GM18519 (cell line): ENCODE results near the gene ARHGAP4.

Source experiments
- ATAC-seq: cut with Tn5 transposase; IDR thresholded peaks from one replicate; pipeline ENCODE4 v1.9.1; 2021; ENCODE audit warnings: mild to moderate bottlenecking, moderate library complexity; ENCODE audit not compliant: unreplicated experiment, low FRiP score

ARHGAP4 gene

DNA sequence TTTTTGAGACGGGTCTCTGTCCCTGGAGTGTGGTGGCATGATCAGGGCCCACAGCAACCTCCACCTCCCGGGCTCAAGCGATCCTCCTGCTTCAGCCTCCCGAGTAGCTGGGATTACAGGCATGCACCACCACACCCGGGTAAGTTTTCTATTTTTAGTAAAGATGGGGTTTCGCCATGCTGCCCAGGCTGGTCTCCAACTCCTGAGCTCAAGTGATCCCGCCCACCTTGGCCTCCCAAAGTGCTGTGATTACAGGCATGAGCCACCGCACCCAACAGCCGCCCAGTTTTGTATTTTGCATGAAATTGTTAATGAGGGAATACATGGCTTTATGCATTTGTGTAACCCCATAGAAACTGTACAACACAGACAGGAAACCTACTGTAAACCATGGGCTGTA is 2.8 kb upstream of the ARHGAP4 start:
- ATAC-seq: no peak

DNA sequence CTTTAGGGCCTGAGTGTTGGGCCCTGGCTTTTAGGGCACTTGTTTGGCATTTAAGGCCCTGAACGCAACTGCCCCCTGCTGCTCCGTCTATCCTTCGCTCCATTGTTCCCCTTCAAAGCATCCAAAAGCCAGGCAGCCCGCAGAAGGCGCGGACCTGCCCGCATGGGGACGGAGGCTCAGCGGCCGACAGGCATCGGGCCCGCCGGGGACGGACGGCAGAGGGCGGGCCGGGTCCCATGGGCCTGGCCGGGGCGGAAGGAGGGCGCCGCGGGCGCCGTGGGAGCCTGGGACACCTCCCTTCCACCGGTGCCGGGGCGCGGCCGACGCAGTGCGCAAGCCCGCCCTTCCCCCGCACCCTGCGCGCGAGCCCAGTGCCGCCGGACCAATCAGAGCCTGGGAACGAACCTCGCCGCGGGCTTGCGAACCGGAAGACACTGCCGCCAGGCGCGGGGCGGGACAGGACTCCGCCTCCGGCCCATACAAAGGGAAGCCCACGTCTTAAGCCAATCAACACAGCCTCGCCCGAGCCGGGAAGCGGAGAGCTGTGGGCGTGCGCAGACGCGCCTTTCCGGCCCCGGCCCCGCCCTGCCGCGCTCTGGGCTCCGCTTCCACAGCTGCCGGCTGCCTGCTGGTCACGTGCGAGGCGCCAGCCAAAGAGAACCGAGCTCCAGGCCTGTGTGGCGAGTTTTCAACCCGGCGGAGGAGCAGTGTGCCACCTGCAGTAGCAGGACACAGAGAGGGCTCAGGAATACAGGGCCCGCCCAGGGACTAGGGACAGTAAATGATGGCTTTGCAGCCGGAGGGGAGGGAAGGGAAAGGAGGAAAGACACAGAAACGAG is 2.1 kb upstream of the ARHGAP4 start:
- peak; percentile 65 for ATAC-seq

- no peak for ATAC-seq
Observed at GRCh38 chrX:153927672-153927921, 1.5 kb upstream of the ARHGAP4 start.

DNA sequence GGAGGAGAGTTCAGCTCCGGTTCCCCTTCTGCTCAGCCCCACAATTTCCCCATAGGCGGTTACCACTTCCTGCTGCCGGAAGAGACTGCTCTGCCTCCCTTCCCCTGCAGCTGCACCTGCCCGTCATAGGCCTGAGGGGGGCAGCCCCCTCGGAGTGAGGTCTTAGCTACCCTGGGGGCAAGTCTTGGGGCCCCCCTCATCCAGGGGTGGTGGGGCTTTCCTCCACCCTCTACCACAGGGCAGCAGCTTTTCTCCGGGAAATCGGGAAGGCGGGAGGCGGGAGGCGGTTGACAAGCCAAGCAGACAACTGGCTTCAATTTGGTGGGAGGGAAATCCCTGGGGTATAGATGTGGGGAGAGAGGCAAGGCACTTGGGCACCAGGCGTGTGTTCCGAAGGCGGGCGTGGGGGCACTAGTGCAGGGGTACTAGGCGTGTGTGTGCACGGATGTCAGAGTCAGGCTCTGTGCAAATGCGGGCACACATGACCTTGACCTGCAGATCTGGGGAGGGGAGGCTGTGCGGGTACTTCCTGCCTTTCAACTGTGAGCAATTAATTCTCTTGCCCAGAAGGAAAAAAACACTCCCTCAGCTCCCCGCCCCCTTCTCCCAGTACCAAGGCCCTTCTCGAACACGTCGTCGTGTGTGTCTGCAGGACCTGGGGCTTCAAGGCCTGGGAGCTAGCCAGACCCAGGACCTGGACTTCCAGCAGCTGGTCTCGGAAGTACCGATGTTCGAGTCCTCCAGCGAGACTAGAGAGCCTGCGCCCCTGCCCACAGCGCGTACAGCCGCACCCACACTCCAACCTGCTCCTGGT is 1.0 kb upstream of the ARHGAP4 start:
- ATAC-seq: no peak

- no peak for ATAC-seq
Observed at GRCh38 chrX:153926552-153926857, 441 bp upstream of the ARHGAP4 start.

- no peak for ATAC-seq
Observed at GRCh38 chrX:153925387-153925738, 701 bp downstream of the ARHGAP4 start.

- ATAC-seq: no peak
Observed at GRCh38 chrX:153924149-153924861, 1.8 kb downstream of the ARHGAP4 start.

- ATAC-seq: no peak
Observed at GRCh38 chrX:153922932-153923857, 2.9 kb downstream of the ARHGAP4 start.

DNA sequence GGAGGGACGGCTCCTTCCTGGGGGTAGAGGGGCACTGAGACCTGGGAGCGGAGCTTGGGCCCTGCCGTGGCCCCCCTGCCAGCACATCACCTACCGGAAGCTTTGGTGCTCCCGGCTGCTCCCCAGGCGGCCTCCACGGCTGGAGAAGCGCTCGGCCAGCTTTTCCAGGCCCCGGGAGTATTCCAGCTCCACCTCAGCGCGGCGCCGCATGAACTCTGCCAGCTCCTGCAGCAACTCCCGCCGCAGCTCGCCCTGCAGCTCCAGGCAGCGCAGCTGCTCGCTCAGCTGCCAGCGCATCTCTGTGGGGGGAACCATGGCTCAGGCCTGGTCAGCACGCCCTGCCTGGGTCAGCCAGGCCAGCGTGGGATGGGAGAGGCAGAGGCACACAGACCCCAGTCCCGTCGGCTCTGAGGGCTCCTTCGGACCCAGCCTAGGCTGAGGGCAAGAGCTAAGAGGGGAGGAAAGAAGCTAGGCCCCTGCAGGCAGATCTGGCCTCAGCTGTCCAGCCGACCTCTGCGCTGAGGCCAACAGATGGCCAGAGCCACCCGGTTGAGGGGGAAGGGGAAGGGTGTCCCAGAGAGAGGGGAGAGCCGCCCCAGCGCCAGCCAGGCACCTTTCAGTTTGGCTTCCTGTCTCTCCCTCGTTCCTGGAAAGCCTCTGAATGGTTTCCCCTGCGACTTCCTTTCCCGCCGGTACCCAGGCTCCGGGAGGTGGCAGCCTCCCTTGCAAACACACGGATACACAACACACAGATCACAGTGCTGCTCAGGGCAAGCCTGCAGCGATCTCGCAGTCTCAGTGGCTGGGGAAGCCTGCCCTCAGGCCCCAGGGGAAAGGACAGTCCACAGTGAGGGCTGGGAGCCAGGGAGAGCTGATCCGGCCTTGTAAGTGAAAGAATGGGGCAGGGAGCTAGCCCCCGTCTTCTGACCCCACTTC is 4.3 kb downstream of the ARHGAP4 start:
- ATAC-seq: no peak

DNA sequence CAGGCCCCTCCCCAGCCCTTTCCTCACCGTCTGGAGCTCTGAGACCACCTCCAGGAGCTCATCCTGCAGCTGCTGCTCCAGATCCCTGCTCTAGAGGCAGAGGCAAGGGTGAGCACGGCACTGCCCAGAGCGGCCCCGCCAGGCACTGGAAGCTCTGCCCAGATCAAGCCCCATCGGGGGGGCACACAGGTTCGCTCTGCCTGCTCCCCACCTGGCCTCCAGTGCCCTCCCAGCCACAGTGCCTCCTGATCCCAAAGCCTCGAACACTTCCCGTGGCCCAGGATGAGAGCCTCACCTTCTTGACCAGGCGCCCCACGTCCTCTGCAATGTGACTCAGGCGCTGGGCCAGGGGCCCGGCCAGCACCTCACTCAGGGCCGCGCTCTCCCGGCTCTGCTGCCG is 5.0 kb downstream of the ARHGAP4 start:
- ATAC-seq: no peak

DNA sequence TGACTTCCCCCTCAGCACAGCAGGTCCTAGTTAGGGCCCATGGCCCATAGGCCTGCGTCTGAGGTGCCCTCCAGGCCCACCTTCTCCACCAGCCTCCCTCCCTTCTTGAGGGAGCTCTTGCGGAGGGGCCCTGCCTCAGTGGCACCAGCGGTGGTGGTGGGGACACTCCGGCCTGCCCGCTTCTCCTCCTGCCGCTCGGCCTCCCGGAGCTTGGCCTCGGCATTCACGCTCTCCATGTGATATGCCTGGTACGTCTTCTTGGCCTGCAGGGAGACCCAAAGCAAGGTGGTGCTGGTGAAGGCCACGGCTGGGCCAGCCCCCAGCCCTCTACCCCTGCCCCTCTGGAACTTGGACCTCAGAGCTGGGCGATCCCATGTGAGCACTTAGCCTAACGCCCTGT is 5.5 kb downstream of the ARHGAP4 start:
- ATAC-seq: no peak

DNA sequence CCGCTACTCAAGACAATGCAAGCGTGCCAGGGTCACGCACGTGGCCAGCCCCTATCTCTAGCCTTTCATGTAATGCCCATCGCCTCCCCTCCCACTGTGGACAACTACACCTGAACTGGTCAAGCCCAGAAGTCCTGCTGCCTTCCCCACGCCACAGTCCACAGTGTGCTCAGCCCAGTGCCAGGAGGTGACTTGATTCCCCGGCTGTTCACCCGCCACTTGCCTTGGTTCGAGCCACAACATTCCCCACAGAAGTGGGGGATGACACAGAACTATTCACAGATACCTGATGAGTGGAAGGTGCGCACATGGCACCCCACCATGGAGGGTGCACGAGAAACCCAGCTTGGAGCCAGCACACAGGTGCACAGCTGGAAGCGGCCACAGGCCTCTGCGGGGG is 6.8 kb downstream of the ARHGAP4 start:
- no peak for ATAC-seq

GRCh38 chrX:153917869-153918268 is 8.2 kb downstream of the ARHGAP4 start:
- no peak for ATAC-seq

DNA sequence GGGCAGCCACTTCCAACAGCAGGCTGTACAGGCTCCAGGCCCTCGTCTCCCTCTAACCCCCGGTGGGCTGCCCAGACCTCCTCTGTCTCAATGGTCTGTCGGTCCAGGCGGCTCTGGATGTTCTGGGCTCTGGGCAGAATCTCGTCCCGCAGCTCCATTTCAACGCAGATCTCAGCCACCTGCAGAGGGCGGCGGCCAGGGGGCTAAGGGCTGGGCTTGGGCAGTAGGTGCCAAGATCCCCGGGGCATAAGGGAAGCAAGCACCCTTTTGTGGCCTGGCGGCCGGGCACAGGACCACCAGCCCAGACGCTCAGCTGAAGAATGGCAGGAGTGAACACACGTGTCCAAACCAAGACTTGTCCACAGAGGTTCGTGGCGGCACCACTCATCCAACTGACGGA is 12.4 kb downstream of the ARHGAP4 start:
- no peak for ATAC-seq

DNA sequence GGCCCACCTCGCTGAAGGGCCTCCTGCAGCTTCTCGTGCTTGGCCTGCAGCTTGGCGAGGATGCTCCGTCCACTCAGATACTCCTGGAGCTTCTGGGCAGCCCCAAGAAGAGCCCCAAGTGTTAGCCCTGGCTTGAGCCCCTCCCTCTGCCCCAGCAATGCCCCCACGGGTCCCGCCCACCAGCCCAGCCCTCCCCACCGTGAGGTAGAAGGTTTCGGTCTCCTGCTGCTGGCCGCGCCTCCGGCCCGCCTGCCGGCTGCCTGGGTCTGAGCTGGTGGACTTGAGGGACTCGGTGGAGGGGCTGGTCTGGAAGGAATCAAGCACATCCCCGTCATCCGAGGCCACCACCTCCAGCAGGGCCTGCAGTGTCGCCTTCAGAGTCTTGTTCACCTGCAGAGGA is 12.9 kb downstream of the ARHGAP4 start:
- no peak for ATAC-seq

DNA sequence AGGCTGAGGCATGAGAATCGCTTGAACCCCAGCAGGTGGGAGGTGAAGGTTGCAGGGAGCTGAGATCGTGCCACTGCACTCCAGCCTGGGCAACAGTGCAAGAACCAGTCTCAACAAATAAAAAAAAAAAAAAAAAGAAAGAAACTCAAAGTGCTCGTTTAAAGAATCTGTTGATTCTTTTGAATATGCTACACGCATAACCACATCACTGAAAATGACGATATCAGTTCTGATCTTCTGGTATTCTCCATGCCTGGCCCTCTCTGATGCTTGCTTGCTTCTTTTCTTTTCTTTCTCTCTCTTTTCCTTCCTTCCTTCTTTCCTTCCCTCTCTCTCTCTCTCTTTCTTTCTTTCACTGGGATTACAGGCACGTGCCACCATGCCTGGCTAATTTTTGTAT is 14.3 kb downstream of the ARHGAP4 start:
- no peak for ATAC-seq

DNA sequence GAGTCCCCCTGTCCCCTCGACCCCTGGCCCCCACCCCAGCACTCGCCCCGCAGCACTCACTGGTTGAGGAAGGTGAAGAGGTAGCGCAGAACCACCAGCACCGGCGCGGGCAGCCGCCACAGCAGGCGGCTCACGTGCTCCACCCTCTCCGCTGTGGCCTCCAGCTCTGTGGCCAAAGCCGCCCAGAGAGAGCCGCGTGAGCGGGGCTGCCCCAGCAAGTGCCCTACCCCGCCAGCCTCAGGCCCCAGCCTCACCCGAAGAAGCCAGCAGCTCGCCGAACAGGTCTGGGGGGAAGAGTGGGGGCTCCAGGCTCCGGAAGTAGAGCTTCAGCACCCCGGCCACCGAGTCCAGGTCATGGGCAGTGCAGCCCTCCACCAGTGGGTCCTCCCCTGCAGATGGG is 15.6 kb downstream of the ARHGAP4 start:
- no peak for ATAC-seq

GRCh38 chrX:153909980-153910360 is 16.1 kb downstream of the ARHGAP4 start:
- no peak for ATAC-seq
